Measurements from ENCODE around the gene CREB1.

GRCh38 chr2:207484444-207485391, 45.0 kb upstream of the CREB1 start:
- TF ChIP-seq STAG1 (CRISPR knock-in tag; IDR thresholded peaks at IDR 0.05; ENCODE audit: borderline replicate concordance) (no peak), EGR1 (conservative IDR thresholded peaks at IDR 0.05) (no peak), SRSF1 (IDR thresholded peaks at IDR 0.05; ENCODE audit: low read depth, low read length) (no peak), USF2 (CRISPR knock-in tag; IDR thresholded peaks at IDR 0.05) (no peak), ZNF518B (CRISPR knock-in tag; IDR thresholded peaks at IDR 0.05) (no peak), TAF1 (IDR thresholded peaks at IDR 0.05; ENCODE audit: control insufficient read depth, extremely low read depth, insufficient read depth, low read length, severe bottlenecking) (no peak)

Measured in K562 (cell line).